ENCODE data around the gene PLA2G4E. TPM values are rescaled to one million over a fixed set of nuclear protein-coding genes. Genes with fewer than 3 reads are reported as not detected.

The PLA2G4E gene
- total RNA-seq, 2 donors from 2014 or later = not detected

- no peaks in the 10 kb centered on the region for H3K9me3 ChIP-seq (ENCODE audit: control insufficient read depth, low read length)
- H3K4me1 ChIP-seq (ENCODE audit: control insufficient read depth, insufficient read depth, low read length) = peaks cover 3% of the 10 kb centered on the region
- H3K27ac ChIP-seq (ENCODE audit: low read depth, low read length) = no peak overlapping the region
- WGBS, 2 experiments (ENCODE audit: insufficient coverage in 1 of 2, insufficient read length in 1 of 2) = 91 to 94% methylated on average over 3 to 4 of the region's 4 CpGs
- H3K36me3 Mint-ChIP-seq (ENCODE audit: low read depth) = no peaks in the 10 kb centered on the region
- no peak for DNase-seq
- no peak overlapping the region for H3K4me3 ChIP-seq (ENCODE audit: low read length)
- no peak overlapping the region for H3K27ac Mint-ChIP-seq
- H3K4me3 Mint-ChIP-seq = no peak overlapping the region
- H3K4me1 Mint-ChIP-seq = no peaks in the 10 kb centered on the region
- peaks cover 14% of the 10 kb centered on the region for H3K27me3 Mint-ChIP-seq (ENCODE audit: insufficient read depth)
- no peaks in the 10 kb centered on the region for H3K36me3 ChIP-seq (ENCODE audit: control insufficient read depth, insufficient read depth, low read length)
- H3K27me3 ChIP-seq (ENCODE audit: control insufficient read depth, insufficient read depth, low read length, poor library complexity, severe bottlenecking) = no peaks in the 10 kb centered on the region
- TF ChIP-seq CTCF (conservative IDR thresholded peaks at IDR 0.05) = no peak
- no peak overlapping the region for H3K9ac ChIP-seq (ENCODE audit: extremely low read depth, low read length, poor library complexity, severe bottlenecking)
- no peaks in the 10 kb centered on the region for H3K9me3 Mint-ChIP-seq
These were observed 39.6 kb upstream of the PLA2G4E start for GRCh38 chr15:42060477-42060763.

GRCh38 chr15:42059661-42060476 is 39.0 kb upstream of the PLA2G4E start:
- TF ChIP-seq CTCF (conservative IDR thresholded peaks at IDR 0.05) = peak; percentile 97
- no peak overlapping the region for H3K9ac ChIP-seq (ENCODE audit: extremely low read depth, low read length, poor library complexity, severe bottlenecking)
- no peaks in the 10 kb centered on the region for H3K36me3 ChIP-seq (ENCODE audit: control insufficient read depth, insufficient read depth, low read length)
- H3K9me3 ChIP-seq (ENCODE audit: control insufficient read depth, low read length) = no peaks in the 10 kb centered on the region
- H3K27ac ChIP-seq (ENCODE audit: low read depth, low read length) = no peak overlapping the region
- H3K27ac Mint-ChIP-seq = no peak overlapping the region
- peaks cover 3% of the 10 kb centered on the region for H3K4me1 ChIP-seq (ENCODE audit: control insufficient read depth, insufficient read depth, low read length)
- WGBS, 2 experiments (ENCODE audit: insufficient coverage in 1 of 2, insufficient read length in 1 of 2) = 59 to 61% methylated on average over 9 to 14 of the region's 14 CpGs
- no peak overlapping the region for H3K4me3 Mint-ChIP-seq
- H3K9me3 Mint-ChIP-seq = no peaks in the 10 kb centered on the region
- peak; percentile 92 for DNase-seq
- H3K4me3 ChIP-seq (ENCODE audit: low read length) = no peak overlapping the region
- peaks cover 14% of the 10 kb centered on the region for H3K27me3 Mint-ChIP-seq (ENCODE audit: insufficient read depth)
- no peaks in the 10 kb centered on the region for H3K36me3 Mint-ChIP-seq (ENCODE audit: low read depth)
- H3K4me1 Mint-ChIP-seq = no peaks in the 10 kb centered on the region
- H3K27me3 ChIP-seq (ENCODE audit: control insufficient read depth, insufficient read depth, low read length, poor library complexity, severe bottlenecking) = no peaks in the 10 kb centered on the region

GRCh38 chr15:42058791-42059190 is 37.9 kb upstream of the PLA2G4E start:
- peaks cover 3% of the 10 kb centered on the region for H3K4me1 ChIP-seq (ENCODE audit: control insufficient read depth, insufficient read depth, low read length)
- no peak overlapping the region for H3K27ac ChIP-seq (ENCODE audit: low read depth, low read length)
- Mint-ChIP-seq H3K4me1 (no peaks in the 10 kb centered on the region), H3K9me3 (no peaks in the 10 kb centered on the region), H3K27ac (no peak overlapping the region), H3K36me3 (ENCODE audit: low read depth) (no peaks in the 10 kb centered on the region), H3K4me3 (no peak overlapping the region), H3K27me3 (ENCODE audit: insufficient read depth) (peaks cover 14% of the 10 kb centered on the region)
- H3K4me3 ChIP-seq (ENCODE audit: low read length) = no peak overlapping the region
- DNase-seq = no peak
- H3K9ac ChIP-seq (ENCODE audit: extremely low read depth, low read length, poor library complexity, severe bottlenecking) = no peak overlapping the region
- no peaks in the 10 kb centered on the region for H3K27me3 ChIP-seq (ENCODE audit: control insufficient read depth, insufficient read depth, low read length, poor library complexity, severe bottlenecking)
- WGBS, 2 experiments (ENCODE audit: insufficient coverage in 1 of 2, insufficient read length in 1 of 2) = 75 to 88% methylated on average over 1 to 3 of the region's 3 CpGs
- no peak for TF ChIP-seq CTCF (conservative IDR thresholded peaks at IDR 0.05)
- H3K36me3 ChIP-seq (ENCODE audit: control insufficient read depth, insufficient read depth, low read length) = no peaks in the 10 kb centered on the region
- no peaks in the 10 kb centered on the region for H3K9me3 ChIP-seq (ENCODE audit: control insufficient read depth, low read length)
